Esophagus squamous epithelium (tissue), 5 donors: ENCODE data around the gene TIMM44. TPM values are rescaled to one million over a fixed set of nuclear protein-coding genes. Genes with fewer than 3 reads are reported as not detected.
"Not testable (repeated sequence)": the region's sequence is repeated elsewhere in the genome, so short reads cannot be mapped to it uniquely, and the experiment has no call there.

Source experiments
- DNase-seq: peaks from one replicate; lab custom pipeline; 2025; lab: John Stamatoyannopoulos, UW
- H3K27ac ChIP-seq, 4 donors: fragments of 200-600 bp; sonication (generic); one replicate each; pipeline ENCODE4 v1.5.1; 2016 to 2019; ENCODE audit warnings: mild to moderate bottlenecking in 1 of 4
- H3K27me3 ChIP-seq, 4 donors: fragments of 200-600 bp; sonication (generic); 1 replicate in 3 of 4; 2 replicates in 1 of 4; pipeline versions ENCODE4 v1.5.1 to v1.6.0; 2017 to 2021; ENCODE audit warnings: antibody characterized with exemption in 1 of 4
- H3K36me3 ChIP-seq, 3 donors: fragments of 200-600 bp; sonication (generic); one replicate each; pipeline ENCODE4 v1.5.1; 2016 to 2019
- H3K4me1 ChIP-seq, 3 donors: fragments of 200-600 bp; sonication (generic); one replicate each; pipeline ENCODE4 v1.5.1; 2017 to 2019
- H3K4me3 ChIP-seq, 4 donors: fragments of 200-600 bp; sonication (generic); 1 replicate in 3 of 4; 2 replicates in 1 of 4; pipeline ENCODE4 v1.5.1; 2016 to 2019; ENCODE audit warnings: mild to moderate bottlenecking in 2 of 4, moderate library complexity in 1 of 4
- H3K9me3 ChIP-seq, 3 donors: fragments of 200-600 bp; sonication (generic); one replicate each; pipeline ENCODE4 v1.5.1; 2016 to 2019
- CTCF ChIP-seq, 6 experiments: fragments of 450-650 bp in 4 of 6; fragments of 200-600 bp in 2 of 6; sonication (generic) in 2 of 6; IDR thresholded peaks; one replicate each; pipeline ENCODE4 v1.5.1; 2016 to 2019; ENCODE audit warnings: antibody characterized with exemption in 6 of 6, mild to moderate bottlenecking in 4 of 6, moderate library complexity in 4 of 6
- POLR2A ChIP-seq, 4 donors: fragments of 450-650 bp; IDR thresholded peaks; one replicate each; pipeline ENCODE4 v1.6.1; 2017; ENCODE audit warnings: antibody characterized with exemption in 4 of 4, mild to moderate bottlenecking in 4 of 4, moderate library complexity in 3 of 4
- WGBS, 2 donors: methylation state at CpG; one replicate each; pipeline ENCODE4 v1.1.5; 2018; 5-methylcytosine and 5-hydroxymethylcytosine counted together
- intact Hi-C: fragments of 100-400 bp; cut with DNase I; formaldehyde crosslinking; loops from one replicate; pipeline ENCODE4 v1.15.0; 2022
- total RNA-seq, 4 donors: library from RNA; depleted of rRNA; stranded (reverse); fragments of >200 nt; gene quantifications; one replicate each; pipeline ENCODE4 v1.1.0, GENCODE V29; 2016
- donor health status: DM: yes; HTN: yes; CAD: no.

TIMM44 gene
- total RNA-seq, 4 donors from 2014 or later, result 36.4 to 52.6 (median 45.5) TPM

- peak overlapping the region; percentile 86 to 97 (median 94) for H3K27ac ChIP-seq
- intact Hi-C loops, result no loop called here
- H3K4me3 ChIP-seq, result peak overlapping the region; percentile 55 to 96 (median 70)
- peak in 2 of 4 donors; percentile 13 to 50 for TF ChIP-seq POLR2A (IDR thresholded peaks at IDR 0.05)
- peak in 1 of 6 experiments; percentile 13 for TF ChIP-seq CTCF (IDR thresholded peaks at IDR 0.05)
- H3K27me3 ChIP-seq, result peaks cover 6 to 54% (median 19%) of the 10 kb centered on the region in 4 donors
- H3K4me1 ChIP-seq, result peaks cover 50 to 94% (median 51%) of the 10 kb centered on the region in 3 donors
- no peaks in the 10 kb centered on the region for H3K9me3 ChIP-seq
- 0 to 3% methylated on average over 23 to 26 of the region's 62 CpGs for WGBS, 2 donors
- peaks cover 0 to 18% (median 11%) of the 10 kb centered on the region in 3 donors for H3K36me3 ChIP-seq
- DNase-seq, result peak; percentile 100
Measured at GRCh38 chr19:7920519-7921301, 22.8 kb downstream of the TIMM44 start.

GRCh38 chr19:7919610-7920518 is 23.6 kb downstream of the TIMM44 start, which contains the start of gene SNAPC2:
TSS of gene SNAPC2 (plus strand) at chr19:7920338. CDS start at chr19:7920367, 29 bp downstream.
- WGBS, 2 donors, result 20 to 48% methylated on average over 12 to 14 of the region's 62 CpGs
- no peaks in the 10 kb centered on the region for H3K9me3 ChIP-seq
- H3K27ac ChIP-seq, result peak within 1 kb of the TSS; percentile 86 to 97 (median 94)
- peaks cover 0 to 18% (median 11%) of the 10 kb centered on the region in 3 donors for H3K36me3 ChIP-seq
- intact Hi-C loops, result no loop called here
- peaks cover 13 to 54% (median 24%) of the 10 kb centered on the region in 4 donors for H3K27me3 ChIP-seq
- TF ChIP-seq CTCF (IDR thresholded peaks at IDR 0.05) (peak in 1 of 6 experiments; percentile 18), POLR2A (IDR thresholded peaks at IDR 0.05) (peak in 2 of 4 donors; percentile 38 to 63)
- H3K4me3 ChIP-seq, result peak within 1 kb of the TSS; percentile 55 to 96 (median 70)
- peak; percentile 82 for DNase-seq
- H3K4me1 ChIP-seq, result peaks cover 45 to 90% (median 49%) of the 10 kb centered on the region in 3 donors

GRCh38 chr19:7918615-7919421 is 24.6 kb downstream of the TIMM44 start:
- no peak overlapping the region for H3K27ac ChIP-seq
- 56 to 63% methylated on average over 10 to 17 of the region's 42 CpGs for WGBS, 2 donors
- peaks cover 19 to 56% (median 24%) of the 10 kb centered on the region in 4 donors for H3K27me3 ChIP-seq
- intact Hi-C loops, result no loop called here
- H3K4me3 ChIP-seq, result peak overlapping the region in 1 of 4 donors; percentile 83
- DNase-seq, result no peak
- peaks cover 42 to 80% (median 45%) of the 10 kb centered on the region in 3 donors for H3K4me1 ChIP-seq
- peaks cover 0 to 19% (median 11%) of the 10 kb centered on the region in 3 donors for H3K36me3 ChIP-seq
- TF ChIP-seq CTCF (IDR thresholded peaks at IDR 0.05) (no peak), POLR2A (IDR thresholded peaks at IDR 0.05) (no peak)
- no peaks in the 10 kb centered on the region for H3K9me3 ChIP-seq

- H3K9me3 ChIP-seq, DNase-seq, intact Hi-C loops: not testable (repeated sequence)
- Histone ChIP-seq H3K27ac (peak overlapping the region in 2 of 4 donors; percentile 60 to 73), H3K36me3 (peaks cover 0 to 24% (median 9%) of the 10 kb centered on the region in 3 donors), H3K4me3 (peak overlapping the region in 2 of 4 donors; percentile 43 to 65), H3K27me3 (peaks cover 19 to 62% (median 24%) of the 10 kb centered on the region in 4 donors), H3K4me1 (peaks cover 42 to 73% (median 45%) of the 10 kb centered on the region in 3 donors)
- WGBS, 2 donors, result 27 to 44% methylated on average over 10 to 19 of the region's 29 CpGs
Measured at GRCh38 chr19:7918062-7918614, 25.3 kb downstream of the TIMM44 start.
